GM12878 (cell line): Measurements from ENCODE around the gene RNLS.

Source experiments
- CEBPB ChIP-seq, 2 experiments: fragments of 150-350 bp in 1 of 2; IDR thresholded peaks; 2 replicates each; pipeline ENCODE4 v1.6.1; 2012 to 2014; ENCODE audit warnings: low read depth in 2 of 2, low read length in 2 of 2, borderline replicate concordance in 1 of 2, inconsistent platforms in 1 of 2
- EZH2 ChIP-seq: IDR thresholded peaks from 2 replicates; pipeline ENCODE4 v1.6.1; 2012; ENCODE audit warnings: low read depth, mild to moderate bottlenecking, control low read depth, inconsistent platforms, low read length, borderline replicate concordance; ENCODE audit not compliant: control insufficient read depth
- FOXM1 ChIP-seq: IDR thresholded peaks from 2 replicates; pipeline ENCODE4 v1.6.1; 2012; ENCODE audit warnings: low read depth, mild to moderate bottlenecking, inconsistent platforms, low read length, moderate library complexity
- TAF1 ChIP-seq: IDR thresholded peaks from 2 replicates; pipeline ENCODE4 v1.6.1; 2011; ENCODE audit warnings: mild to moderate bottlenecking, low read depth, low read length, borderline replicate concordance
- TBL1XR1 ChIP-seq: IDR thresholded peaks from 2 replicates; pipeline ENCODE4 v1.6.1; 2012; ENCODE audit warnings: low read depth, low read length, improper control_type of control experiment
- YY1 ChIP-seq: IDR thresholded peaks from 2 replicates; pipeline ENCODE4 v1.6.1; 2011; ENCODE audit warnings: low read depth, mild to moderate bottlenecking, low read length
- TF ChIP-seq, protein P1 (sequence below): IDR thresholded peaks from 2 replicates; pipeline ENCODE4 v1.6.1; 2012; ENCODE audit warnings: mild to moderate bottlenecking, low read depth, low read length

- TF ChIP-seq TAF1 (no peak), EZH2 (no peak), FOXM1 (no peak), YY1 (no peak), CEBPB (IDR thresholded peaks at IDR 0.05; ENCODE audit: borderline replicate concordance in 1 of 2, low read depth in 2 of 2, low read length in 2 of 2) (no peak), TBL1XR1 (no peak)
- TF ChIP-seq, protein P1, sequence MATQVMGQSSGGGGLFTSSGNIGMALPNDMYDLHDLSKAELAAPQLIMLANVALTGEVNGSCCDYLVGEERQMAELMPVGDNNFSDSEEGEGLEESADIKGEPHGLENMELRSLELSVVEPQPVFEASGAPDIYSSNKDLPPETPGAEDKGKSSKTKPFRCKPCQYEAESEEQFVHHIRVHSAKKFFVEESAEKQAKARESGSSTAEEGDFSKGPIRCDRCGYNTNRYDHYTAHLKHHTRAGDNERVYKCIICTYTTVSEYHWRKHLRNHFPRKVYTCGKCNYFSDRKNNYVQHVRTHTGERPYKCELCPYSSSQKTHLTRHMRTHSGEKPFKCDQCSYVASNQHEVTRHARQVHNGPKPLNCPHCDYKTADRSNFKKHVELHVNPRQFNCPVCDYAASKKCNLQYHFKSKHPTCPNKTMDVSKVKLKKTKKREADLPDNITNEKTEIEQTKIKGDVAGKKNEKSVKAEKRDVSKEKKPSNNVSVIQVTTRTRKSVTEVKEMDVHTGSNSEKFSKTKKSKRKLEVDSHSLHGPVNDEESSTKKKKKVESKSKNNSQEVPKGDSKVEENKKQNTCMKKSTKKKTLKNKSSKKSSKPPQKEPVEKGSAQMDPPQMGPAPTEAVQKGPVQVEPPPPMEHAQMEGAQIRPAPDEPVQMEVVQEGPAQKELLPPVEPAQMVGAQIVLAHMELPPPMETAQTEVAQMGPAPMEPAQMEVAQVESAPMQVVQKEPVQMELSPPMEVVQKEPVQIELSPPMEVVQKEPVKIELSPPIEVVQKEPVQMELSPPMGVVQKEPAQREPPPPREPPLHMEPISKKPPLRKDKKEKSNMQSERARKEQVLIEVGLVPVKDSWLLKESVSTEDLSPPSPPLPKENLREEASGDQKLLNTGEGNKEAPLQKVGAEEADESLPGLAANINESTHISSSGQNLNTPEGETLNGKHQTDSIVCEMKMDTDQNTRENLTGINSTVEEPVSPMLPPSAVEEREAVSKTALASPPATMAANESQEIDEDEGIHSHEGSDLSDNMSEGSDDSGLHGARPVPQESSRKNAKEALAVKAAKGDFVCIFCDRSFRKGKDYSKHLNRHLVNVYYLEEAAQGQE: no peak
Measured at GRCh38 chr10:88346144-88346977, 236.8 kb downstream of the RNLS start.
